GM23338 (cell line): Measurements from ENCODE around the gene GNB1L. TPM values are rescaled to one million over a fixed set of nuclear protein-coding genes. Genes with fewer than 3 reads are reported as not detected.

Source experiments
- ATAC-seq: fragments of 200-7000 bp; cut with Tn5 transposase; 3 replicates; pipeline ENCODE4 v1.9.1; 2020
- DNase-seq: peaks from one replicate; pipeline ENCODE4 v3.0.0-alpha.2; 2015; ENCODE audit warnings: low spot score
- H2AFZ ChIP-seq: fragments of 200-600 bp; sonication (generic); 2 replicates; pipeline ENCODE4 v1.8.0; 2016; ENCODE audit warnings: antibody characterized with exemption, mild to moderate bottlenecking, moderate library complexity
- H3F3A ChIP-seq: fragments of 200-600 bp; sonication (generic); replicated peaks from 2 replicates; pipeline ENCODE4 v1.8.0; 2017; ENCODE audit warnings: antibody characterized with exemption, mixed run types, low read depth
- H3K27ac ChIP-seq: fragments of 200-600 bp; sonication (generic); 2 replicates; pipeline ENCODE4 v1.6.1; 2016; ENCODE audit warnings: low read depth
- H3K27me3 ChIP-seq: fragments of 200-600 bp; sonication (generic); 2 replicates; pipeline ENCODE4 v1.8.0; 2016; ENCODE audit warnings: mild to moderate bottlenecking, mixed run types, moderate library complexity; ENCODE audit not compliant: insufficient read depth
- H3K36me3 ChIP-seq: fragments of 200-600 bp; sonication (generic); 2 replicates; pipeline ENCODE4 v1.8.0; 2016; ENCODE audit warnings: mild to moderate bottlenecking; ENCODE audit not compliant: insufficient read depth
- H3K4me1 ChIP-seq: fragments of 200-600 bp; sonication (generic); 2 replicates; pipeline ENCODE4 v1.8.0; 2016; ENCODE audit warnings: mild to moderate bottlenecking, moderate library complexity; ENCODE audit not compliant: insufficient read depth
- H3K4me2 ChIP-seq: fragments of 200-600 bp; sonication (generic); 2 replicates; pipeline ENCODE4 v1.7.1; 2017; ENCODE audit warnings: mixed run types
- H3K4me3 ChIP-seq: fragments of 200-600 bp; sonication (generic); 2 replicates; pipeline ENCODE4 v1.6.1; 2016; ENCODE audit warnings: mixed run types
- H3K79me2 ChIP-seq: fragments of 200-600 bp; sonication (generic); replicated peaks from 2 replicates; pipeline ENCODE4 v1.8.0; 2017; ENCODE audit warnings: mild to moderate bottlenecking; ENCODE audit not compliant: insufficient read depth
- H3K9me2 ChIP-seq: fragments of 200-600 bp; sonication (generic); 2 replicates; pipeline ENCODE4 v1.8.0; 2017; ENCODE audit not compliant: insufficient read depth
- H4K20me1 ChIP-seq: fragments of 200-600 bp; sonication (generic); replicated peaks from 2 replicates; pipeline ENCODE4 v1.8.0; 2017; ENCODE audit warnings: mild to moderate bottlenecking; ENCODE audit not compliant: insufficient read depth
- H3K27ac Mint-ChIP-seq: 2 replicates; pipeline ENCODE4 v1.8.0; 2020; ENCODE audit warnings: inconsistent platforms, mild to moderate bottlenecking, moderate library complexity, mixed read lengths
- H3K27me3 Mint-ChIP-seq: 3 replicates; pipeline ENCODE4 v1.8.0; 2022; ENCODE audit warnings: low read depth, mild to moderate bottlenecking, moderate library complexity, mixed read lengths, inconsistent platforms; ENCODE audit not compliant: insufficient read depth, poor library complexity
- H3K36me3 Mint-ChIP-seq: 3 replicates; pipeline ENCODE4 v1.8.0; 2021; ENCODE audit warnings: low read depth, mild to moderate bottlenecking, inconsistent platforms, moderate library complexity, mixed read lengths
- H3K4me1 Mint-ChIP-seq: 3 replicates; pipeline ENCODE4 v1.8.0; 2020; ENCODE audit warnings: mild to moderate bottlenecking, inconsistent platforms, mixed read lengths
- H3K4me3 Mint-ChIP-seq: 3 replicates; pipeline ENCODE4 v1.8.0; 2021; ENCODE audit warnings: moderate library complexity, mild to moderate bottlenecking, inconsistent platforms, mixed read lengths
- H3K9me3 Mint-ChIP-seq: 3 replicates; pipeline ENCODE4 v1.8.0; 2020; ENCODE audit warnings: moderate library complexity, mild to moderate bottlenecking, inconsistent platforms, mixed read lengths
- CREB1 ChIP-seq: fragments of 250-450 bp; sonication (Bioruptor Pico); IDR thresholded peaks from 2 replicates; pipeline ENCODE4 v1.5.0; 2020; ENCODE audit warnings: low read depth, mild to moderate bottlenecking, moderate library complexity
- ETS1 ChIP-seq: IDR thresholded peaks from 2 replicates; pipeline ENCODE4 v1.6.1; 2016; ENCODE audit warnings: antibody characterized with exemption
- EZH2 ChIP-seq: fragments of 200-600 bp; sonication (generic); IDR thresholded peaks from one replicate; pipeline ENCODE4 v1.8.0; 2017; ENCODE audit warnings: antibody characterized with exemption, mild to moderate bottlenecking, low read depth; ENCODE audit not compliant: unreplicated experiment
- NANOG ChIP-seq: IDR thresholded peaks from 2 replicates; pipeline ENCODE4 v1.6.1; 2016; ENCODE audit warnings: antibody characterized with exemption, borderline replicate concordance
- POLR2AphosphoS5 ChIP-seq: IDR thresholded peaks from 2 replicates; pipeline ENCODE4 v1.6.1; 2016; ENCODE audit warnings: antibody characterized with exemption, low read depth
- STAT1 ChIP-seq: IDR thresholded peaks from one replicate; pipeline ENCODE4 v1.6.1; 2016; ENCODE audit warnings: antibody characterized with exemption; ENCODE audit not compliant: unreplicated experiment
- ZNF114 ChIP-seq: fragments of 250-450 bp; sonication (Bioruptor Pico); IDR thresholded peaks from 2 replicates; pipeline ENCODE4 v1.5.0; 2020; ENCODE audit warnings: mild to moderate bottlenecking, moderate library complexity
- ZNF331 ChIP-seq: fragments of 250-450 bp; sonication (Bioruptor Pico); IDR thresholded peaks from 2 replicates; pipeline ENCODE4 v1.5.0; 2020; ENCODE audit warnings: low read depth, mild to moderate bottlenecking, moderate library complexity
- polyA plus RNA-seq: library from polyadenylated mRNA; unstranded; fragments of >200 nt; fragmentation: Nextera tagmentation; extraction: Ambion mirVana; gene quantifications from 2 replicates; pipeline ENCODE4 v1.2.1, GENCODE V29; 2016
- total RNA-seq: library from RNA; depleted of rRNA; stranded (reverse); fragments of >200 nt; shearing (Covaris generic); gene quantifications from 2 replicates; pipeline ENCODE4 v1.2.3, GENCODE V29; 2014
- TF ChIP-seq, protein P1 (sequence below): fragments of 250-450 bp; sonication (Bioruptor Pico); IDR thresholded peaks from 2 replicates; pipeline ENCODE4 v1.5.0; 2020; ENCODE audit warnings: mild to moderate bottlenecking, moderate library complexity

The GNB1L gene
- total and polyA plus RNA-seq, 2 experiments from 2014 or later: 15.2 to 27.8 TPM

DNA sequence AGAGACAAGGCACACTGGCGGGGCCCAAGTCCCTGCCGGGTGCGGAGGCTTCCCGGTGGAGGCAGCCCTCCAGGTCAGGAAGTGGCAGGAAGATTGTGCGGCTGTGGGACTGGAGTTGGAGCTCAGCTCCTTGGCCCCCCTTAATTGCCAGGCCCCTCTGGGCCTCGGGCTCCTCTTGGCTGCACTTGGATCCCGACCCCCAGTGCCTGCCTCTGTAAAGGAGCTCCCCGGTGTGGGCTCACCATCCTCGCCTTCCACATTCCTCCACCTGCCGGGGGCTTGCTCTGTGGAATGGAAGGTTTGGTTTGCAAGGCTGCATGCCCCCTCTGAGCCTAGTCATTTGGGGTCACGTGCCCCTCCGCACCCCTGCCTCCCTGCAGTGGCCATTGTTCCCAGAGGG lies 48.8 kb upstream of the GNB1L start (continued):
- TF ChIP-seq, protein P1, sequence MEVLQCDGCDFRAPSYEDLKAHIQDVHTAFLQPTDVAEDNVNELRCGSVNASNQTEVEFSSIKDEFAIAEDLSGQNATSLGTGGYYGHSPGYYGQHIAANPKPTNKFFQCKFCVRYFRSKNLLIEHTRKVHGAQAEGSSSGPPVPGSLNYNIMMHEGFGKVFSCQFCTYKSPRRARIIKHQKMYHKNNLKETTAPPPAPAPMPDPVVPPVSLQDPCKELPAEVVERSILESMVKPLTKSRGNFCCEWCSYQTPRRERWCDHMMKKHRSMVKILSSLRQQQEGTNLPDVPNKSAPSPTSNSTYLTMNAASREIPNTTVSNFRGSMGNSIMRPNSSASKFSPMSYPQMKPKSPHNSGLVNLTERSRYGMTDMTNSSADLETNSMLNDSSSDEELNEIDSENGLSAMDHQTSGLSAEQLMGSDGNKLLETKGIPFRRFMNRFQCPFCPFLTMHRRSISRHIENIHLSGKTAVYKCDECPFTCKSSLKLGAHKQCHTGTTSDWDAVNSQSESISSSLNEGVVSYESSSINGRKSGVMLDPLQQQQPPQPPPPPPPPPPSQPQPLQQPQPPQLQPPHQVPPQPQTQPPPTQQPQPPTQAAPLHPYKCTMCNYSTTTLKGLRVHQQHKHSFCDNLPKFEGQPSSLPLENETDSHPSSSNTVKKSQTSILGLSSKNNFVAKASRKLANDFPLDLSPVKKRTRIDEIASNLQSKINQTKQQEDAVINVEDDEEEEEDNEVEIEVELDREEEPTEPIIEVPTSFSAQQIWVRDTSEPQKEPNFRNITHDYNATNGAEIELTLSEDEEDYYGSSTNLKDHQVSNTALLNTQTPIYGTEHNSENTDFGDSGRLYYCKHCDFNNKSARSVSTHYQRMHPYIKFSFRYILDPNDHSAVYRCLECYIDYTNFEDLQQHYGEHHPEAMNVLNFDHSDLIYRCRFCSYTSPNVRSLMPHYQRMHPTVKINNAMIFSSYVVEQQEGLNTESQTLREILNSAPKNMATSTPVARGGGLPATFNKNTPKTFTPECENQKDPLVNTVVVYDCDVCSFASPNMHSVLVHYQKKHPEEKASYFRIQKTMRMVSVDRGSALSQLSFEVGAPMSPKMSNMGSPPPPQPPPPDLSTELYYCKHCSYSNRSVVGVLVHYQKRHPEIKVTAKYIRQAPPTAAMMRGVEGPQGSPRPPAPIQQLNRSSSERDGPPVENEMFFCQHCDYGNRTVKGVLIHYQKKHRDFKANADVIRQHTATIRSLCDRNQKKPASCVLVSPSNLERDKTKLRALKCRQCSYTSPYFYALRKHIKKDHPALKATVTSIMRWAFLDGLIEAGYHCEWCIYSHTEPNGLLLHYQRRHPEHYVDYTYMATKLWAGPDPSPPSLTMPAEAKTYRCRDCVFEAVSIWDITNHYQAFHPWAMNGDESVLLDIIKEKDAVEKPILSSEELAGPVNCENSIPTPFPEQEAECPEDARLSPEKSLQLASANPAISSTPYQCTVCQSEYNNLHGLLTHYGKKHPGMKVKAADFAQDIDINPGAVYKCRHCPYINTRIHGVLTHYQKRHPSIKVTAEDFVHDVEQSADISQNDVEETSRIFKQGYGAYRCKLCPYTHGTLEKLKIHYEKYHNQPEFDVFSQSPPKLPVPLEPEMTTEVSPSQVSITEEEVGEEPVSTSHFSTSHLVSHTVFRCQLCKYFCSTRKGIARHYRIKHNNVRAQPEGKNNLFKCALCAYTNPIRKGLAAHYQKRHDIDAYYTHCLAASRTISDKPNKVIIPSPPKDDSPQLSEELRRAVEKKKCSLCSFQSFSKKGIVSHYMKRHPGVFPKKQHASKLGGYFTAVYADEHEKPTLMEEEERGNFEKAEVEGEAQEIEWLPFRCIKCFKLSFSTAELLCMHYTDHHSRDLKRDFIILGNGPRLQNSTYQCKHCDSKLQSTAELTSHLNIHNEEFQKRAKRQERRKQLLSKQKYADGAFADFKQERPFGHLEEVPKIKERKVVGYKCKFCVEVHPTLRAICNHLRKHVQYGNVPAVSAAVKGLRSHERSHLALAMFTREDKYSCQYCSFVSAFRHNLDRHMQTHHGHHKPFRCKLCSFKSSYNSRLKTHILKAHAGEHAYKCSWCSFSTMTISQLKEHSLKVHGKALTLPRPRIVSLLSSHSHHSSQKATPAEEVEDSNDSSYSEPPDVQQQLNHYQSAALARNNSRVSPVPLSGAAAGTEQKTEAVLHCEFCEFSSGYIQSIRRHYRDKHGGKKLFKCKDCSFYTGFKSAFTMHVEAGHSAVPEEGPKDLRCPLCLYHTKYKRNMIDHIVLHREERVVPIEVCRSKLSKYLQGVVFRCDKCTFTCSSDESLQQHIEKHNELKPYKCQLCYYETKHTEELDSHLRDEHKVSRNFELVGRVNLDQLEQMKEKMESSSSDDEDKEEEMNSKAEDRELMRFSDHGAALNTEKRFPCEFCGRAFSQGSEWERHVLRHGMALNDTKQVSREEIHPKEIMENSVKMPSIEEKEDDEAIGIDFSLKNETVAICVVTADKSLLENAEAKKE (CRISPR knock-in tag): no peak
- TF ChIP-seq EZH2: no peak
- no peak for TF ChIP-seq CREB1 (CRISPR knock-in tag)

GRCh38 chr22:19903031-19903430 lies 48.4 kb upstream of the GNB1L start:
- peak overlapping the region; percentile 59; the same call in 1 of the 2 replicates for H3K27ac Mint-ChIP-seq
- peaks cover 3% of the 10 kb centered on the region; the same call in 1 of the 3 replicates for H3K36me3 Mint-ChIP-seq
- Histone ChIP-seq H3K9me2 (no peaks in the 10 kb centered on the region), H3K79me2 (no peaks in the 10 kb centered on the region), H3K27ac (no peak overlapping the region), H4K20me1 (no peaks in the 10 kb centered on the region), H3K4me1 (no peaks in the 10 kb centered on the region; the same call in 1 of the 2 replicates), H3F3A (0 out of 2 replicates have a peak, but pooled peaks cover 2% of the 10 kb centered on the region), H2AFZ (peak overlapping the region; percentile 63; the same call in 1 of the 2 replicates), H3K4me3 (no peak overlapping the region), H3K4me2 (no peak overlapping the region), H3K27me3 (no peaks in the 10 kb centered on the region), H3K36me3 (no peaks in the 10 kb centered on the region)
- peaks cover 14% of the 10 kb centered on the region for H3K27me3 Mint-ChIP-seq
- H3K4me3 Mint-ChIP-seq: no peak overlapping the region
- ATAC-seq (peak; percentile 73), DNase-seq (no peak)
- peaks cover 20% of the 10 kb centered on the region for H3K4me1 Mint-ChIP-seq
- H3K9me3 Mint-ChIP-seq: peaks cover 3% of the 10 kb centered on the region; the same call in 1 of the 3 replicates
- TF ChIP-seq ZNF331 (no peak), ZNF114 (no peak), NANOG (no peak), CREB1 (CRISPR knock-in tag) (no peak), POLR2AphosphoS5 (no peak), ETS1 (no peak), STAT1 (no peak), EZH2 (no peak)
- TF ChIP-seq, protein P1 (CRISPR knock-in tag): no peak
